GM19328 (cell line): ENCODE measurements around the gene DLX1.
"Not testable (repeated sequence)": the region's sequence is repeated elsewhere in the genome, so short reads cannot be mapped to it uniquely, and the experiment has no call there.

ENCODE experiments used
- ATAC-seq: cut with Tn5 transposase; IDR thresholded peaks from one replicate; pipeline ENCODE4 v1.9.1; 2021; ENCODE audit warnings: mild to moderate bottlenecking, moderate library complexity; ENCODE audit not compliant: unreplicated experiment

The DLX1 gene

DNA sequence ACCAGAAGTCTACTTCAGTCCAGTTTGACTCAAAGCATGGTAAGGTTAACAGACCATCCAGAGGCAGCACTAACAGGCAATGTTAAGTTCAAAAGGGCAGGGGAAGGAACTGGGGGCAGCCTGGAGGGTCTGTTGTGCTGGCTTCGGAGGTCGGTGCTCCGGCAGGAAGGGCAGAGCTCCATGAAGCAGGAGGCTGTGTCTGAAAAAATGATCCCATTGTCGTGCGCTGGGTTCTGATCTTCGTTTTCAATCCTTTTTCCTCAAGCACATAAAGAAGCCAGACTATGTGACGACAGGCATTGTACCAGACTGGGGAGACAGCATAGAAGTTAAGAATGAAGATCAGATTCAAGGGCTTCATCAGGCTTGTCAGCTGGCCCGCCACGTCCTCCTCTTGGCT is 21.9 kb upstream of the DLX1 start:
- ATAC-seq: no peak

DNA sequence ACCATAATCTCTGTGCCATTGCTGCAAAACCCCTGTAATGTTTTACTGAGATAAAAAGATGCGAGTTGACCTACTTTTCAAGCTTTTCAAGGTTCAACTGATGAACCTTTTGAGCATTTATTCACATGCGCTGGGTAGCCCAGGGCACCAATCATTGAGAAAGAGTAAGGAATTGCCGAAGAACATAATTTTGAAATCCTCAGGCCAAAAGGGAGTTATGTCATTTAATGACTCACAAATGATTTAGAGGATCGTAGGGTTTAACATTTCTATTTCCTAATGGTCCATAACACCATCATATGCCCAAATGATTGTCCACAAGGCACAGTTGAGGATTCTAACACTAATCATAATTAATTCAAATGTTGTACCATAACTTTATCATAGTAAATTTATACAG is 20.2 kb upstream of the DLX1 start:
- no peak for ATAC-seq

DNA sequence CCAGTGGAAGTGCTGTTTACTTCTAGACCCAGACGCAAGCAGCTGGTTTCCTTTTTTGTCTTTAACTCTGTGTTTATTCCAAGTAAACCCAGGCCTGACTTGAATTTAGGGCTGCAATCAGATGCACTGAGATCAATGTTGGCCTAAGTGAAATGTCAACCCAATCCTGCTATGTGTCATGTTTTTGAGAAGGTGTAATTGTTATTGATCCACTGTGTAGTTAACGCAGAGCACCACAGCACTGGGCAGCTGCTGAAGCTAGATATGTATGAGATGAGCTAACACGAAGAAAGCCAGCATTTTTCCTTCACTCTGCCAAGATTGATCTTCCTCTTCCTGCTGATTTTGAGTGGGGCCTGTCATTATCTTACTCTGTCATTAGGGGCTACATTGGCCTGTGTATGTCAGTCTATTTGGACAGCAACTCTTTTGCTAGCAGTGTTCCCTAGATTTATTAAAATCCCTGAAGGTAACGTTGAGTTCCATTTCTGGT is 18.9 kb upstream of the DLX1 start:
- ATAC-seq: no peak

DNA sequence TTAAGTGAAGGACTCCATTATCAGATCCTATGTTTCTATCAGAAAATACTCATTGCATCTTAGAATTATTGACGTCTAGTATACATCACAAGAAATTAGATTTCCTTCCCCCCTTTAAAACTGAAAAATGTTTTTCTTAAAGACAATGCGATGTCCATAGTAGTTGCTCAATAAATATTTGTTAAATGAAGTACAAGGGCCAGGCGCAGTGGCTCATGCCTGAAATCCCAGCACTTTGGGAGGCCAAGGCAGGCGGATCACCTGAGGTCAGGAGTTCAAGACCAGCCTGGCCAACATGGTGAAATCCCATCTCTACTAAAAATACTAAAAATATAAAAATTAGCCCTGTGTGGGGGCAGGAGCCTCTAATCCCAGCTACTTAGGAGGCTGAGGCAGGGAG is 17.4 kb upstream of the DLX1 start:
- ATAC-seq: not testable (repeated sequence)

DNA sequence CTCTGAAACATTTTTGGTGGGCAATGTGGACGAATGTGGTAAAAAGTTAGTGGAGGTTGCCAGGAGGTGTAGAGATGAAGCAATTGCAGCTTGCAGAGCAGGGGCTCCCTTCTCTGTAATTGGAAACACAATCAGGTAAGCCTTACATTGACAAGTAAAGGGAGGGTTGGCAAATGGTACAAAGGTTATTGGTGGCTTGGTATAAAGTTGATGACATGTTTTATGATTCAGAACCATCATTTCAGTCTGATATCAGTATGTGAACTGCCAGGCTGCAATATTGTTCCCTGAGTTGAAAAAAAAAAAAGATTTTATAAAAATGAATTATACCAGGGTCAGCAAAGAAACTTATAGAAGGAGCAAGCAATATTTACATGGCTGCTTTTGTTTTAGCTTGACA is 14.4 kb upstream of the DLX1 start:
- ATAC-seq: no peak

DNA sequence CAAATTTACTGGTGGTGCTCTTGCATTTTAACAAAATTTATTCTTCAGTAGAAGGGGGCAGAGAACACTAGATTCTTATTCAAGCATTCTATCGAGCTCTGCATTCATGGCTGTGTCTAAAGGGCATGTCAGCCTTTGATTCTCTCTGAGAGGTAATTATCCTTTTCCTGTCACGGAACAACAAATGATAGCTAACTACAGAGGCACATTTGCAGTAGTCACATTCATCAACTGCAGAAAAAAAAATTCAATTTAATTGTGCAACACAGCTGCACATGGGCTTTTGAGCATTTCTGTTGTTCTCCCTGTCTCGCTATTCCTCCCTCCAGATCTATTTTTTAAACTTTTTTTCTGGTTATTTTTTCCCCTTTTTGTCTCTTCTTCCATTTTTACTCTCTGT is 13.0 kb upstream of the DLX1 start:
- ATAC-seq: no peak

DNA sequence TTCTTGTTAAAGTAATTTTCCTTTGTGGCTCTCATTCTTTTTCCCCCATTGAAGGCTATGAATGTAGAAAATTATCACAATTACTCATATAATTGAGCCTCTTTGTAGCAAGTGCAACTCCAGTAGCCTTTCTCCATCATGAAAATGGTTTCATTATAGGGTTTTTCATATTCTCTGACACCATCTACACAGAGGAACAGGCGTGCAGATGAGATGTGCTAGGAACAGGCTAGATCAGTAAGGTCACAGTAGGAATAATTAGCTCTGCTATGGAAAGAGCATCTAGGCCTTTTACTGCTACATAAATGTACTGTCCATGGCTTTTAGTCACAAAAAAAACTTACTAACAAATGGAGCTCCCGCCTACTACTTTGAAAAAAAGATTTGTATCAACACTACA is 12.6 kb upstream of the DLX1 start:
- ATAC-seq: no peak

DNA sequence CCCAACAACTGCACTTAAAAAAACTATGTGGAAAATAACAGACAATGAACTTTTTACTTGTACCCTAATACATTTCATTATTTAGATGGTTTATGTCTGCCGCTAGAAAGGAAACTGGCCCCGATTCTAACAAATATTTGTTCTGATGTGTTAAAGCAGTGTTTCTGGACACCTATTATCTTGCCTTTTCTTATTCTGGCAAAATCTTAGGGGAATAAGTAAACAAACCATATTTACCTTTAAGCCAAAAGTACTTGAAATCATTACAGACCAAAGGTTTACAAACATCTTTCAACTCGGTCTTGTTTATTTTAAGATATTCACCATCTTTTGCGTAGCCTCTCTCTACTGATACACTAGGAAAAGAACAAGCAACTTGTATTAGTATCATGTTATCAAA is 11.8 kb upstream of the DLX1 start:
- no peak for ATAC-seq

DNA sequence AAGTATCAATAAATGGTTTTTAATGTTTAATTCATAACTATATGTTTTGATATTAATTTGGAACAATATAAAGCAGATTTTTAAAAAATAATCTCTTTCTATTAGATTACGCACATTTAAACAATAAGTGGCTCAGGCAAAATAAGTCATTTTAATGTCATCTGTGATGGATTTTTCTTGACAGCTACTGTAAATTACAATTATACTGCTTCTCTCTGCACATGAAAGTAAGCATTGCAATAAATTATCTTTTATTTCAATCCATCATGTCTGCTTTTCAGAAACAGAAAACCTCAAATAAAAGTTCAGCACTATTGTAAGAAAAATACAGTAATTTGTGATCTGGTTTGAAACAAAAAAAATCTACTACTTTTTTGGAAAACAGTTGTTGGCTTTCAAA is 11.1 kb upstream of the DLX1 start:
- ATAC-seq: no peak

DNA sequence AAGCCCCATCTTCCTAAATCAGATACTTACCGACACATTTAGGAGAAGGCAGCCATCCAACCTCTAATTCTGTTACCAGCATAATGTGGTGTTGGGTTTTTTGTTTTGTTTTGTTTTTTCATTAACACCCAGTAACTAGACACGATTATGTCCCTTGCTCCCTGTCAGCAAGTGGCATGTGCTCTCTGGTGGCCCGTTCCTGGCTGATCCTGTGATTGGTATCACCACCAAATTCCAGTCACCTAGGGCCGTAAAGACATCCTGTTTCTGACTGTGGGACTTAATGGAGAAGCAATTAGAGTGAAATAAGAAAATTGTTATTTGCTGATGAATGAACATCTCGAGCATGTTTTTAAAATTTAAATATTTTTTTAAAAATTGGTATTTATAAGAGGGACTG is 5.9 kb upstream of the DLX1 start:
- ATAC-seq: no peak

DNA sequence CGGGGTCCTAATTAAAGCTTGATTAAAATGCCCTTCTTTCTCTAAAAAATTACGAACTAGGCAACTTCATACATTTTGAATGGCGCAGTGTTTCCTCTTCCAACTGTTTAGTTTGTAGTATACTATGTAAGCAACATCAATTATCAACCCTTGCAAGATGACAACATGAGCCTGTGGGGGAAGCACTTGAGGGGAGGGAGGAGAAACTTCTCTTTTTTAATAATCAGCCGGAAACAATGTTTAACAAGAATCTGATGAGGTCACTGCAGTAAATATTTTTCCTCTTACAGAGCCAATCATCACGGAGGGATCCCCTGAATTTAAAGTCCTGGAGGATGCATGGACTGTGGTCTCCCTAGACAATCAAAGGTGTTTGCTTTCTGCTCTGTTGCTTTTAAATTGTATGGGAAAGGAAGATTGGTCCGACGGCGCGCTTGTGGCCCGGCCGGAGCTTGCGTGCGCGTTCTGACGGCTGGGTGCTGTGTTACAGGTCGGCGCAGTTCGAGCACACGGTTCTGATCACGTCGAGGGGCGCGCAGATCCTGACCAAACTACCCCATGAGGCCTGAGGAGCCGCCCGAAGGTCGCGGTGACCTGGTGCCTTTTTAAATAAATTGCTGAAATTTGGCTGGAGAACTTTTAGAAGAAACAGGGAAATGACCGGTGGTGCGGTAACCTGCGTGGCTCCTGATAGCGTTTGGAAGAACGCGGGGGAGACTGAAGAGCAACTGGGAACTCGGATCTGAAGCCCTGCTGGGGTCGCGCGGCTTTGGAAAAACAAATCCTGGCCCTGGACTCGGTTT is 5.3 kb upstream of the DLX1 start:
- no peak for ATAC-seq

DNA sequence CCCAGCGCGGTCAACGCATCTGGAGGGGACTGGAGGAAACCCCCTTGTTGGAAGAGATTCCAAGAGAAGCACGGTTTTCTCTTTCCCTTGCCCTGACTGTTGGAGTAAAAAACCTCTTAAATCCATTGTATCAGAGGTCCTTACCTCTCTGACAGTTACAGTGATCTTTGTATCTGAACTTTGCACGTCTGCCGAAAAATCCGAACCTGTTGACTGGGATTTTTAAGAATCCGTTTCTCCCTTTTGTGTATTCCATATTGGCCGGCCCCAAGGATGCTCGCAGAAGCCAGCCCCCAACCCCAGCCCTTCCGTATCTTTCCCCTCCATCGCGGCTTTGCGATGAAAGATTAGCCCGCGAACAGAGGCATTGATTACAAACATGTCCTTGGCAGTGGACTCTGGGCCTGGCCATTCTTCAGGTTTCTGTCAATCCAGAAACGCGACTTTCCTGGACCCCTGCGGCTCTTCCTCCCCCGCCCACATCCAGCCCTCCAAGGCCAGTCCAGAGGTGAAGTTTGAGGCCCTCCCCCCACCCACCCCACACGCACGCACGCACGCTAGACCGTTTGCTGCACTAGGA is 4.6 kb upstream of the DLX1 start:
- ATAC-seq: no peak

DNA sequence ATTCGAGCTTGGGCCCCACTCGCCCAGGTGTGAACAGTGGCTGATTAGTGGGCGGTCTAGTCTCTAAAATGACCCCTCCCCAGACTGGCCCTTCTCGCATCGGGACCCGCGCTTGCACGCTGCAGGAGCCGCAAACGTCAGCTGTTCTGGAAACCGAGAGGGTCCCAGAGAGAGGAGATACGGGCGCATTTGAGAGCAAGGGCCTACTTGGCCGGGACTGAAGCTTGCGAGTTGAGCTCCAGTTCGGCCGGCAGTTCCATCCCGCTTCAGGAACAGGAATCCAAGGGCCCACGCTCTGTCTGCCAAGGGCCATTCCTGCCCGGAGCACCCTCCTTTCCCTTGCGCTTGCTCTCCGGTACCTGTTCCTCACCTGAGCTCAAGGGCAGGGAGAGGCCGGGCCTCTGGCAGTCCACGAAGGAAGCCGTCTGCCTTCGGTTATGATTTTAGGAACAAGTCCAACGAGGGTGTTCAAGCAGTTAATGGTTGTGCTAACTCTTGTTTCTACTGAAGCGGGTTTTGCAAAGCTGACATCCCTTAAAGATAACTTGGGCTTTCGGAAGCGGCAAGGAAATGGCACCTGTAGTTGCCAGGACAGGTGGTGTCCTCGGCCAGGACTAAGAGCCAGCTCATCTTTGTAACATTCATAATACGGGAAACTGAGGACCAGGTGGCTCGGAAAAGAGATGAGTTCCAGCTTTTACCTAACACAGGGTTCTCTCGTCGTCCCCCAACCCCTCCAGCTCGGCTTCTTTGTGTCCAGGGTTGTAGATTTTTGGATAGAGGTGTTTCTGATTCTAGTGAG is 3.9 kb upstream of the DLX1 start:
- ATAC-seq: no peak

DNA sequence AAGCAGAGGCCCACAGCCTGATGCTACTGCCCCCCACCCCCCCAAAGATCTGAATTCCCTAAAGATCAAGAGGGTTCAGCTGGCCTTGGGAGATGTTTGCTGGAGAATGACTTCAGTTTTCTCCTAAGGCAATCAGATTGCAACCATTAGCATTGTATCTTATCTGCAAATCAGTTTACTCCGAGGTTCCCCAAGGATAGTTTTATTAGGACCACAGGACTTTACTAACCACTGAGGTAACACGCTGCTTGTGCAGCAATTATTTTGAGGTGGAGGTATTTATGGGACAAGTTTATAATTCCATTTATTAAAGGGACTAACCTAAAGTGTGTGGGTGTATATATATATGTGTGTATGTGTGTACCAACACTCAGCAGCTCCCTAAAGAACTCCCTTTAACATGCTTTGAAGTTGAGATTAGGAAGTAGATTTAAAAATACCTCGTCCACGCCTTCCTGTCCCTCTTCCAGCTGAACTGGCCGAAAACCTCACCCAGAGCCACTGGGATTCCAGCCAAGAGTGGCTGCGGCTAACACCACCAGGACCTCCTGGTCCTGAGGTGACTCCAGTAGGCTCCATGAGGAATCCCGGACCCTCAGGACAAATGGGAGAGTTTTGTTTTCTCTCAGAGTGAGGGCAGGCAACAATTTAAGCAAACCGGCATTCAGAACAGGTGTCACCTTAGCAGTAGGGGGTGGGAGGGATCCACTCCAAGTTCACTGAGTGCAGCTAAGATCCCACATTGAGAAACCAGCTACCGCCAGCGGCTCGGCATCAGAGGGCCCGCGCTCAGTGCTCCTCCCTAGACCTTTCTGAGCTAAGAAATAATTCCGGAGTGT is 3.0 kb upstream of the DLX1 start:
- ATAC-seq: no peak

DNA sequence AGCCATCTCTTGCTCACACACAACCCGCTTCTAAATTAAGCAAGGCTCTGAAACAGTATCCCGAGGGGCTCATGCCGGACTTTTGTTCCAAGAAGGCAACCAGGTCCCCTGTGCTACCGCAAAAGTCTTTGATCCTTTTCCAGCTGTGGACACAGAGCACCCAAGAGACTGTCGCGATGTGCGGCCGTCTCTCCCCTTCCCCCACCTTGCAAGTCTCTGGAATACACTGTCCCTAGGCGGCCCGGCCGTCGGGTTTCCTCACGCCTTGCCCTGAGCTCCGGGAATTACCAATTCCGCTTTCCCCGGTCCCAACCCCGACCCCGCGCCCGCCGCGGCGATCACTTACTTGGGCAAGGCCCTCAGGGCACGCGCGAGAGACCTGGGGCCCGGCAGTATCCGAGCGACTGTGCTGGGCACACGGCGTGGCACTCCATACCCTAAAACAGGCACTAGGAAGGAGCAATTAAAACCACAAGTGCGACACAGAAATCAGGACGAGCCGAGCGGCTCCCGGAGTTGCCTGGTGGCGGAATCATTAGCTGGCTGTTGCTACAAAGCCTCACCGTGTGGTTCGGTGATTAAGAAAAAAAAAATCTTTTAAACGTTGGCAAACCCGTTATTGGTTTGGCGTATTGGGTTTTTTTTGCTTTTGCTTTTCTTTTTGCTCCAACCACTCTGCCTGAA is 2.2 kb upstream of the DLX1 start:
- ATAC-seq: no peak

DNA sequence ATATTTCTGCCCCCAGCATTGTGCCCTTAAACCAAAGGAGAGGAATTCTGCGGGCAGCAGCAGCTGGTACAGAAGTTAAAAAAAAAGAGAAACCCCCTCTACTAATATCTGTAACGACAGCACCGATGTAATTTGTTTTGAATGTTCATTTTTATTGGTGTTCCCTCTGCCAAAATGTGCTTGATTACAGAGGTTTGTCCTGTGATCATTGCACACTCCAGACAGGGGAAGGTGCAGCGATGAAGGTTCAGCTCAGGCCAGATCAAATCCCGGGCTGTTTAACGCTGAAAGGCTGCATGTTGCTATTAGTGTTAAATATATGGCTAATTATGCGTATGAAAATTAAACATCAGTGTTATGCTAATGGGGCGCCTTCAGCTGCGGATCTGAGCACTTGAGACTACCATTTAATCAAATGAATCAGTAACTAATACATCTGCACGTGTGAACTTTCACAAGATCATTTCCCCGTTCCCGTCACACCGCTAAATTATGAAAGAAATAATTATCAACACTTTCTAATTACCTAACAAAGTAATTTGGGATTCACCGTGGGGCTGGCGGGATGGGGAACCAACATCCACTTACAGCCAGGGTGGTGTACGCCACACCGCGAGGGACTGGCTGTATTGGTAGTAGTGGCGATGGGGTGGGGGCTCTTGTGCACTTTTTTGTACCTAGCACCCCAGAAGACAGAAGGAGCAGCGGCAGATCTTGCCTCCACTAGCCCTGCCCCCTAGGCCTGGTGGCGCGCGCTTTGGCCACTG is 1.5 kb upstream of the DLX1 start:
- ATAC-seq: no peak

DNA sequence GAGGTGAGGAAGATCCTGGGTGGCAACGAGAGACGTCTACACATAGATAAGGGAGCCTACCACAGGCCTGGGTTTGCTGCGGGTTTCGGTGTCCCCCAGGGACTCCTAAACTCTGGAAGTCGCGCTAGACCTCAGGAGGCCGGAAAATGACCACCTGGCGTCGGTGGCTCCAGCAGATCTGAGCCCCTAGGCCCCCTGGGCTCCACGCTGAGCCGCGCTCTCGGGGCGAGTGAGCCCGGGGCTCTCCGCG is 987 bp upstream of the DLX1 start:
- ATAC-seq: no peak

DNA sequence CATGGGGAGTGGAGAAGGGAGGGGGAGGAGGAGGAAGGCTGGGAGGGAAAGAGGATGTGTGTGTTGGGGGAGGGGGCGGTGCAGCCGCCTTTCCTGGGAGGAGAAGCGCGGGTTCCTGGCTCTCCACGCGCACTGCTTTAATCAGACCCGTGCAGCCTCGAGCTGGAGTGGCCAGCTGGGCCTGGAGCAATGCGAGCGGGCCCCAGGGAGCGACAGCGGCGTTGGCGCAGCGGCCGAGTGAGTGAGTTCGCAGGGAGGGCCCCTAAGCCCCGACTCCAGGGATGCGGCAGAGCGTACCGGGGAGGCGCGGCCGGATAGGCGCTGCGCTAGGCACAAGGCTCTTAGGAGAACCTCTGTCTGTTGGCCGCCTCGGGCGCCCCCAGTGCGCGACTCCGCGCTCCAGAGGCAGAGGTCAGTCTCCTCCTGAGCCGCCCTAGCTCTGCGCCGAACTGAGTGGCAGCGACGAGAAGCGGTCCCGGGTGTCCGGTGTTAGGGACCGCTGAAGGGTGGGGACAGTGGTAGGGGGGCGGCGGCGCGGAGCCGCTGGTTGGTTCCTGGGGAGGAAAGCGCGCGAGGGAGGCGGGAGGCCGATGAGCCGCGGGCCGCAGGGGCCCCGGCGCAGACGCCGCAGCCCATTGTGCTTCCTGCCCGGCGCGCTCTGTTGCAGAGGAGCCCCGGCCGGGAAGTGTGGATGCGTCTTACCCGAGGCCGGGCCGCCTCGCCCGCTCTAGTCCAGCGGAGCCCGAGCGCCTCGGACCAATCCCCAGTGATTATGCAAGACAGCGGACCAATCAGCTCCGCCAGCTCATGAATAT is 455 bp upstream of the DLX1 start:
- peak; percentile 76 for ATAC-seq
